NCI-H146 treated with DMSO at 0.1 percent for 48 hours (cell line): ENCODE results near the gene SYNGR3.
A peak's percentile ranks its signal among the peaks of the same experiment; 100 is the strongest.
"Not testable (repeated sequence)": the region's sequence is repeated elsewhere in the genome, so short reads cannot be mapped to it uniquely, and the experiment has no call there.

Source experiments
- DNase-seq: peaks from one replicate; lab custom pipeline; 2025; ENCODE audit not compliant: unreplicated experiment; lab: John Stamatoyannopoulos, UW

SYNGR3 gene, protein sequence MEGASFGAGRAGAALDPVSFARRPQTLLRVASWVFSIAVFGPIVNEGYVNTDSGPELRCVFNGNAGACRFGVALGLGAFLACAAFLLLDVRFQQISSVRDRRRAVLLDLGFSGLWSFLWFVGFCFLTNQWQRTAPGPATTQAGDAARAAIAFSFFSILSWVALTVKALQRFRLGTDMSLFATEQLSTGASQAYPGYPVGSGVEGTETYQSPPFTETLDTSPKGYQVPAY

DNA sequence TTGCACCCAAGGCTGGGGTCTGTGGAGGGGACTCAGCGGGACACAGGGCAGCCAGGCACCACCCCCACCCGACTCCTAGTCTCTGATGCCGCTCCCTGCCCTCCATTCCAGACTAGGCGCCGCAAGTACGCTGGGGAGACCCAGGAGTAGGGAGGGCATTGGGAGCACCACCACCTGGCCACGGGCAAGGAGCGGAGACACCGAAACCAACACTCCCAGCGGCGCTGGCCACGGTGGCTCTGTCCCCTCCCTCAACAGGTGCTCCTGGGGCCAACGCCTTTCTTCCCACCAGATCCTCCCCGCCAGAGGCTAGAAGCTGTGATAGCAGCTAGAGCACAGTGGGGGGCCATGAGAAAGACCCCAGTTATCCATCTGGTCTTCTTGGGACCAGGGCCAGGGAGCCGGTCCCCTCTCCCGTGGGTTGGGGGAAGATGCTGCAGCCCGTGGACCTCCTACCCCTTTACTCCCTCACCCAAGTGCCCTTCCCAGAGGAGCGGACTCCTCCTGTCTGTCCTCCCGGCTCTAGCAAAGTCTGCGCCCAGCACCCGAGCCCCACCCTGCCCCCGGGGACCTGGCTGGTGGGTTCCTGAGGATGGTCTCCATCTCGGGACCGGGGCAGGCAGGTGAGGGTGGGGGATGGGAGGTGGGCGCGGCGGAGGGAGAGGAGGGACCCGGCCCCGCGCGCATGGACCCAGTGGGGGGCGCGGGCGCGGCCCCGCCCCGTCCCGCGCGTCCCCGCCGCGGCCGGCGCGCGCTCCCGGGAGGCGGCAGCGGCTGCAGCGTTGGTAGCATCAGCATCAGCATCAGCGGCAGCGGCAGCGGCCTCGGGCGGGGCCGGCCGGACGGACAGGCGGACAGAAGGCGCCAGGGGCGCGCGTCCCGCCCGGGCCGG, at the start of gene SYNGR3:
Gene SYNGR3, plus strand, starts transcription at position 762 of the 892 bp plus-strand sequence. CDS start 133 bp downstream, outside the sequence.
- peak; percentile 46 for DNase-seq

DNA sequence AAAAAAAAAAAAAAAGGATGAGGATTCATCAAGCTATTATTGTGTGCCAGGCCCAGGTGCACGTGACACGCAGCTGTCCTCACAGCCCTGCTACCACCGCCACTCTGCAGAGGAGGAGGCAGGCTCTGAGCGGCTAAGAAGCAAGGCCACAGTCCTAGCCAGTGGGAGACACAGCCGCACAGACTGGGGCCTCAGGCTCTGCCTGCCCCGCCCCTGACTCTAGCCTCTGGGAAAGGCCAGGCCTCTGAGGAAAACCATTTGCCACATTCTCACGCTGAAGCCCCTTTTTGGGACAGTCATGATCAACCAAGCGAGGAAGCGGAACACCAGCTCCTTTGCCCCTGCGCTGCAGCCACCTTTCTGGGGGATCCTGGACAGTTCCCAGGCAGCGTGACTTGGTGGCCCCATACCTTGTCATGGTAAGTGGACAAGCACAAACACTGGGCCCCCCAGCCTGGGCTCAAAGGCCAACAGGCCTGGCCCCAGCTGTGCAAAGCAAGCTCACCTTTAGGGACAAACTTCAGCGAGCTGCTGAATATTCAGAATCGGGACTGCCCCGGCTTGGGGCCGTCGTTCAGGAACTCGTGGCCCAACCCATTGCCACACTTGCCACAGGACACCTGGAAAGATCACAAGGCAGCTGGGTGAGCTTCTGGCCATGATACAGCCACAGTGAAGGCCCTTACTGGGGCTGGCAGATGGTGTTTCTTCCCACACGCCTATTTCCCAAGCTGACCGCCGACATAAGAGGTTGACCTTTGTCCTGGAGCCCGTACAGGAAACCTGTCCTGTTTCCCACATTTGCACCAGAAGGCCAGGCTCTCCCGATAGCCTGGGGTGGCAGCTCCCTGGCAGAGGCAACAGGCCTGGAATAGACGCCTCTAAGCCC, 49.3 kb upstream of the SYNGR3 start:
- DNase-seq = no peak

DNA sequence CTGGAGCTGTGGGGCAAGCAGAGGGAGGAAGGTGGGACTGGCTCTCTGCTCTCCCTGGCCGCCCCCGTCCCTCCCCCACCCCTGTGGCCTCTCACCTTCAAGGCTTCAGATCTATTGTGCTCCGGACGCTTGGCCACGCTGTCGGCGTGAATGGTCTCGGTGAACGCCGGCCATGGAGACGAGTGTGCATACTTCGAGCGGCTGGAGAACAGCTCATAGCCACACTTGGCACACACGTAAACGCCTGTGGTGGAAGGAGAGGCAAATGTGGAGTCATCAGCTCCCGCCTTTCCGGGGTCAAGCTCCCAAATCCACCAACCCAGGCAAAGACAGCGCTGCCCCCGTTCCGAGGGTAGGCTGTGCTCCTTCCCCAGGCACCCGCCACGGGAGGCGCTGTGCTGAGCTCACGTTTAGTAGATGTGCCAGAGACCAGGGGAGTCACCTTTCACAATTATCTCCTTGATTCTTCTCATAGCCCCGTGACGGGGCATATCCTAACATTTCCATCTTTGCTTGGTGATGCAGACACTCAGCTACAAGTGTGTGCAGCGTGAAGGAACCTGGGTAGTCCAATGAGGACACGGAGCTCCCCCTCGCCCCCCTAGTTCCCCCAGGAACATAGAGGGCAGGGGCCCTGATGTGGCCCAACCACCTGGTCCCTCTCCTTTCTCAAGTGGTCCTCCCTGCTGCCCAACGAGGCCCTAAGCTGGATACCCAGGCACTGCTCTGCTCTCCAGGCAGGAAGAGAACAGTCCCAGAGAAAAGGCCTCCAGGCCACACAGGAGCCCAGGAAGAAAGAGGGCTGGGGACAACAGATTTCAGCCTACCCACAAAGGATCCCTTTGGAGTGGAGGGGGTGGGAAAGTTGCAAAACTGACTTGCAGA, 48.4 kb upstream of the SYNGR3 start:
- no peak for DNase-seq

DNA sequence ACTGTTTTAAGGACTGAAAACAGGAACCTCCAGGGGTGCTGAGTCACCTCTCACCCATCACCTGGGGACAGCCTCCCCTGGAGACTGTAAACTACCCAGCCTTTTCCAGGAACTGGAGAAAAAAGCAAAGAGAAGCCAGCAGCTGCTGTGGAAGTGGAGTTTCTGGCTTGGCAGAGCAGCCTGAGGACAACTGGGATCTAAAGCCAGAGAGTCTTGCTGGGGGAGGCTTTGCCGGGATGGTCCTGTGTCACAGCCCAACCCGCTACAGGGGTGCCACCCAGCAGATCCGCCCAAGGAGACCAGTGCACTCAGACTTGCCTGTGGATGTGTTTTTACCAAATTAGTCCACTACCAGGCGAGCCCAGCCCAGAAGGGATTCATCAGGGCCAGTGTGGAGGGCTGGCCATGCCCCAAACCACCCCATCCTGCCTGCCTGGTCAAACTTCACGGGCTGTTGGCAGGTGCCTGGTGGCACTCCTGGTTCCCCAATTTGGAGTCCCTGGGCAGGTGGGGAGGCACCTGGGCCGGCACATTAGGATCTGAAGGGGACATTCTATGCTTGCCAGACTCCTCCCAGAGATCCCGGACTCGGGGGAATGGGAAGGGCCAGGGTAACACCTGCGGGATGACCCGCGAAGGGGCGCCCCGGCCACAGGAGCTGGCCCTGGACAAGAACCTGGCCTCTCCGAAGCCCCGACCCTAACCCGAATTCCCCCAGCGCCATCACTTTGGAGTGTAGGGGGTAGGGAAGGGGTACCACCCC, 47.5 kb upstream of the SYNGR3 start:
- no peak for DNase-seq

DNA sequence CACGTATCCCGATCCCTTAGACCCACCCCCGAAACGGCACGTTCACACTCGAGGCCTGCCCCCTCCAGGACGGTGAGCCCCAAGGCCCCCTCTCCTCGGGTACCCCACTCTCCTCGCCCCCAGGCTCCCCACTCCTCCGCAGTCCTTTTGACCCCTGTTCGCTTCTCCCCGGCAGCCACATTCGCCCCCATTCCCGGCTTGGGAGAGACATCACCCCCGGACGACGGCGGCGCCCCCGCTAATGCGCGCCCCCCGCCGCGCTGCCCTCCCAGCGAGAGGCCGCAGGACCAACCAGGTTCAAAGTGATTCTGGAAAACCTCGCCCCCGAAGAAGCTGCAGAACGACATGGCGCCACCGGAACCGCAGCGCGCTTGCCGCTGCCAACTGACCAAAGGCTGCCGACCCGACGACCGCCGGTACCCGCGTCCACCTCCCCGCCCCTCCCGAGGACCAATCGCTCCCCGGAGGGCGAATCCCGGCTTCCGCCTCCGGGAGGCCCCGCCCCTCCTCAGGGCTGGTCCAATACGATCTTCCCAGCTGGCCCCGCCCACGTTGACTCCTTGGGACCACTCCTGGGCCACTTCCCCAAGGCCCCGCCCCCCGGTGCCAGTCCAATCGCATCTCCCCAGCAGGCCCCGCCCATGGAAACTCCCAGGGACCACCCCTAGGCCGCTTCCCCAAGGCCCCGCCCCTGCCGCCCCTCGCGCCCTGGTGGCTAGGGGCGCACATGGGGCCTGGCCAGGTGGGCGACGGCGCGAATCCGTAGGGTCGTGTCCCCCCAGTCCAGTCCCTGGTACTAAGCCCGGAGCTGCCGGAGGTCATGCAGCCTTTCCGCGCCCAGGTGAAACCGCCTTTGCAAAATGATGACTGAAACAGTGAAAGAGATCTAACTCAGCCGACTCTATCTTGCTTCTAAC, 46.7 kb upstream of the SYNGR3 start, which contains the start of gene MSRB1:
Gene MSRB1, minus strand, starts transcription at position 390 of the 917 bp plus-strand sequence. Its CDS starts 43 bp downstream, at position 347.
- DNase-seq = peak; percentile 99

DNA sequence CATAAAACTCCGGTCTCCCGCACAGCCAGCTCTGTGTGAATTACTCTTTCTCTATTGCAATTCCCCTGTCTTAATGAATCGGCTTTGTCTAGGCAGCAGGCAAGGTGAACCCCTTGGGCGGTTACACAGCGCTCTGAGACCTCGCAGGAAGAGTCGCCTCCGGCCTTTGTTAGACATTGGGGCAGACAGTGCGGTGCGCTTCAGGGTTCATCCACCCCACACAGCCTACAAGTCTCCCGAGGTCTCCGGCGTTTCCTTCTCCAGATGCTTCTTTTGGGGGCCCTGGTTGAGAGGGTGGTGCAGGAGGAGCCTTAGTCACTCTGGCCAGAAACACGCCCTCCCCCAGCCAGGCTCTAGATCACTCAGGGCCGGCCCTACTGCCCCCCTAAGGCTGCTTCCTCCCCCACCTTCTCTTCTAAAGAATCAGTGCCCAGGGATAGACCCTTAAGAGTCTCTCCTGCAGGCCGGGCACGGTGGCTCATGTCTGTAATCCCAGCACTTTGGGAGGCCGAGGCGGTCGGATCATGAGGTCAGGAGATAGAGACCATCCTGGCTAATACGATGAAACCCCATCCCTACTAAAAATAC, 45.1 kb upstream of the SYNGR3 start:
- DNase-seq = no peak

DNA sequence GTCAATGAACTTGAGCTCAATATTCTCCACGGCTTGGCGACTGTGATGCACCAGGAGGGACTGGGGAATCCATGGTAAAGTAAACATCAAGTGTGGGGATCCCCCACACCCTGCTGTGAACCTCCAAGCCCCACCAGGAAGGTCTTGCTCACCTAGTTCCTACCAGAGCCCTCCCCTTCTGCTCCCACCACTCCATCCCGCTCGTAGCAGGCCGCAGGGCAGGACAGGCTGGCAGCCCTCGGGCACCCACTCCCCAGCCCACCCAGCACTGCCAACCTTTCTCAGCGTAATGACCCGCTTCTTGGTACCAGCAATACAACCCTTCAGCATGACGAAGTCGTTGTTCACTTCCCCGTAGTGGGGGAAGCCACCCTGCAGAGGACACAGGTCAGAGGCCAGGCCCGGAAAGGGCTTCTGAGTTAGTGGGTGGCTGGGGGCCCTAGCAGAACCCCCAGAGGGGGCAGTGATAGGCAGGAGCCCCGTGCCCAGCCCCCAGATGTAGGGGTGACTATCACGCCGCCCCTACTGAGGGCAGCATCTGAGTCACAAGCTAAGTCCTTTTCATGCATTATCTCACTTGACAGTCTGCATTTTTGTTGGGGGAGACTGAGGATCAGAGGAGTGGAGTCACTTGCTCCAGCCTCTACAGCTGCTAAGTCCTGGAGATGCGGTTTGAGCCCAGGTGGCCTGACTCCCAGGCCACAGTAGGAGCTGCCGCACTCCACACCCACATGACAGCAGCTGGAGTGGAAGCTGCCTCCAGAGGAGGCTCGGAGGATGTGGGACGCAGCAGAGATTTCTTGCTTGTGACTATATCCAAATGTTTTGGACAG, 44.0 kb upstream of the SYNGR3 start:
- no peak for DNase-seq

DNA sequence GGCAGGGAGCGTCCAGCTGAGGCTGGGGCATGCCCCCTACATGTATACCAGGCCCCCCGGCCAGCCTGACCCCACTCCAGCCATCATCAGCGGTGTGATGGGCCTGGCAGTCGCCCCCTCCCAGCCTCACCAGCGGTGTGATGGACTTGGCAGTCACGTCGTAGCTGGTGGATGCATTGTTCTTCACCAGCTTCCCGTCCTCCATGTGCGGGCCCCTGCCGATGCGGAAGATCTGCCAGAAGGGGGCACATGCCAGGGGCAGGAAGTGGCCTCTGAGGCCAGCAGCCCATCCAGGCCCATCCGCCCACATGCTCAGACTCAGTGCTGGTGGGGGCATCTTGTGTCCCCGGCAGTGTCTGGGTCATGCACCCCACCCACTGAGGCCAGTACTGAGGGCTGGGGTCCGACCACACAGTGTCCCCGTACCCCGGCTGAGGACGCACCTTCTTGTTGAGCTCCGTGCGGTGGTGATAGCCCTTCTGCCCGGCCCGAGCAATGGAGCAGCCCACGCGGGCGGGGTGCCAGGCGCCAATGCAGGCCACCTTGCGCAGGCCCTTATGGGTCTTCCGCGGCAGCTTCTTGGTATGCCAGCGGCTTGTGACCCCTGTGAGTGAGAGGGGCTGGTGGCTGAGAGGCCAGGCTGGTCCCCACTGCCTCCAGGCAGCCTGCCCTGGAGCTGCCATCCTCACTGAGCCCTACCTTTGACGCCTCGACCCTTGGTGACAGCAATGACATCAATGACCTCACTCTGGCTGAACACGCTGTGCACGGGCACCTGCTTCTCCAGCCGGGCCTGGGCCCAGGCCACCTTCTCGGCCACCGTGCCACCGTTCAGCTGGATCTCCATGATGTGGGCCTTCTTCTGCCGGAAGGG, 43.0 kb upstream of the SYNGR3 start:
- DNase-seq = no peak

DNA sequence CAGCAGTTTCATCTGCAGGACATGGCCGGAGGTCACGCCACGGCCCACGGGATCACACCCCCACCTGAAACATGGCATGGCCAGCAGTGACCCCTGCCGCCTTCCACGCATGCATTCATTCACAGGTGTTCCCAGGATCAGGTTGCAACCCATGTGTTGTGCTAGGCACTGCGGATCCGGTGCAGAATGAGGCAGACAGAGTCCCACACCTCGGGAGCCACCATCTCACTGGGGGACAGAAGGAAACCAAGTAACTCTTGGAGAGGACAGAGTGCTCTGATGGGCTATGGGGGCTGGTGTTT, 42.5 kb upstream of the SYNGR3 start:
- no peak for DNase-seq

DNA sequence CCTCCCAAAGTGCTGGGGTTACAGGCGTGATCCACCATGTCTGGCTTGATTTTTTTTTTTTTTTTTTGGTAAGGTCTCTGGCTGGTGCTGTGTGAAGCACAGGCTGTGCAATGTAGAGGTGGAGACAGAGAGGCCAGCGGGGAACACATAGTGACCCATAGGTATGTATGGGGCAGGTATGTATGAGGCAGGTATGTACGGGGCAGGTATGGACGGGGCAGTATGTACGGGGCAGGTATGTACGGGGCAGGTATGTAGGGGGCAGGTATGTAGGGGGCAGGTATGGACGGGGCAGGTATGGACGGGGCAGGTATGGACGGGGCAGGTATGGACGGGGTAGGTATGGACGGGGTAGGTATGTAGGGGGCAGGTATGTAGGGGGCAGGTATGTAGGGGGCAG, 40.3 kb upstream of the SYNGR3 start:
- no peak for DNase-seq

GRCh38 chr16:1950047-1950446, 39.7 kb upstream of the SYNGR3 start:
- DNase-seq = no peak

GRCh38 chr16:1950559-1950958, 39.2 kb upstream of the SYNGR3 start:
- DNase-seq = no peak

- DNase-seq = no peak
These were observed 36.0 kb upstream of the SYNGR3 start for GRCh38 chr16:1953734-1954133.

DNA sequence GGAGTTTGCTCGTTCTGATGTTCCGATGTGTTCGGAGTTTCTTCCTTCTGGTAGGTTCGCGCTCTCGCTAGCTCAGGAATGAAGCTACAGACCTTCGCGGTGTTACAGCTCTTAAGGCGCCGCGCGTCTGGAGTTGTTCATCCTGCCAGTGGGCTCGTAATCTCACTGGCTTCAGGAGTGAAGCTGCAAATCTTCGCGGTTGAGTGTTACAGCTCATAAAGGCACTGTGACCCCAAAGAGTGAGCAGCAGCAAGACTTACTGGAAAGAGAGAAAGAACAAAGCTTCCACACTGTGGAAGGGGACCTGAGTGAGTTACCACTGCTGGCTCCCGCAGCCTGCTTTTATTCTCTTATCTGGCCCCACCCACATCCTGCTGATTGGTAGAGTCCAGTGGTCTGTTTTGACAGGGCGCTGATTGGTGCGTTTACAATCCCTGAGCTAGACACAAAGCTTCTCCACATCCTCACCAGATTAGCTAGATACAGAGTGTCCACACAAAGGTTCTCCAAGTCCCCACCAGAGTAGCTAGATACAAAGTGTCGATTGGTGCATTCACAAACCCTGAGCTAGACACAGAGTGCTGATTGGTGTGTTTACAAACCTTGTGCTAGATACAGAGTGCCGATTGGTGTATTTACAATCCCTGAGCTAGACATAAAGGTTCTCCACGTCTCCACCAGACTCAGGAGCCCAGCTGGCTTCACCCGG, 32.2 kb upstream of the SYNGR3 start:
- not testable (repeated sequence) for DNase-seq

DNA sequence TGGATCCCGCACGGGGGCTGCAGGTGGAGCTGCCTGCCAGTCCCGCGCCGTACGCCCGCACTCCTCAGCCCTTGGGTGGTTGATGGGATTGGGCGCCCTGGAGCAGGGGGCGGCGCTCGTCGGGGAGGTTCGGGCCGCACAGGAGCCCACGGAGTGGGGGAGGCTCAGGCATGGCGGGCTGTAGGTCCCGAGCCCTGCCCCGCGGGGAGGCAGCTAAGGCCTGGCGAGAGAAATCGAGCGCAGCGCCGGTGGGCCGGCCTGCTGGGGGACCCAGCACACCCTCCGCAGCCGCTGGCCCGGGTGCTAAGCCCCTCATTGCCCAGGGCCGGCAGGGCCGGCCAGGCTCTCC, 31.7 kb upstream of the SYNGR3 start:
- DNase-seq = not testable (repeated sequence)

DNA sequence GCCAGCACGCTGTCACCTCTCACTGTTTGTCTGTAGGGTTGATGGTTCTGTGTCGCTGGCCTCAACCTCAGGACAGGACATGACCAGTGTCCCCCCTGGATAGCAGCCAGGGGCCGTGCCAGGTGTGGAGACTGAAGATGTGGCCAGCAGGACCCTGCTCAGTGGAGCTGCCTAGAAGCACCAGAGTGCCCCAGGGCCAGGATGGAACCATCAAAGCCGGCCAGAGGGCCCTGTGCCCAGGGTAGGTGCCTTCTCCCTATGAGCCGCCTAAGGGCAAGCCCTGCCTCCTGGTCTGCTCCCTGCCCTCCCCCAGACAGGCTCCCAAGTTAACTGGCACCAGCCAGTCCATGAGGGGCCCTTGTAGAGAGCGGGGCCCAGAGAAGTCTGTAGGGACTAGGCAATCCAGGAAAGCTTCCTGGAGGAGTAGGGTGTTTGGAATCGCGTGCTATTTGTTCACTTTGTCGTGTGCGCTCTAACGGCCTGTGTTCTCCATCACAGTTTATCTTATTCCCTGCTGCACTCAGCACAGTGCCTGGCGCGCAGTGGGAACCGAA, 31.0 kb upstream of the SYNGR3 start:
- no peak for DNase-seq
